Thoracic aorta (tissue), 2 donors: Measurements from ENCODE around the gene TLE3. TPM values are rescaled to one million over a fixed set of nuclear protein-coding genes. Genes with fewer than 3 reads are reported as not detected.
A peak's percentile ranks its signal among the peaks of the same experiment; 100 is the strongest.

ENCODE experiments used
- ATAC-seq: fragments of 150-250 bp; one replicate; pipeline ENCODE4 v1.8.0; 2017; ENCODE audit warnings: low read depth; ENCODE audit not compliant: insufficient number of reproducible peaks, low FRiP score
- DNase-seq: peaks from one replicate; pipeline ENCODE4 v3.0.0-alpha.2; 2020; ENCODE audit warnings: low spot score
- H3K27ac ChIP-seq, 2 donors: fragments of 200-600 bp; sonication (generic); 1 replicate in 1 of 2; 2 replicates in 1 of 2; pipeline ENCODE4 v1.5.1; 2016; ENCODE audit warnings: mild to moderate bottlenecking in 2 of 2, moderate library complexity in 2 of 2
- H3K27me3 ChIP-seq: fragments of 200-600 bp; sonication (generic); replicated peaks from 2 replicates; pipeline ENCODE4 v1.6.0; 2016; ENCODE audit warnings: mild to moderate bottlenecking; ENCODE audit not compliant: insufficient read depth
- H3K36me3 ChIP-seq: fragments of 200-600 bp; sonication (generic); one replicate; pipeline ENCODE4 v1.5.1; 2016
- H3K4me1 ChIP-seq, 2 donors: fragments of 200-600 bp; sonication (generic); 1 replicate in 1 of 2; 2 replicates in 1 of 2; pipeline versions ENCODE4 v1.5.1 to v1.6.0; 2016; ENCODE audit warnings: low read depth in 2 of 2, mild to moderate bottlenecking in 1 of 2; ENCODE audit not compliant: control insufficient read depth in 1 of 2
- H3K4me3 ChIP-seq: fragments of 200-600 bp; sonication (generic); 2 replicates; pipeline ENCODE4 v1.5.1; 2016; ENCODE audit warnings: mild to moderate bottlenecking
- H3K9me3 ChIP-seq: fragments of 200-600 bp; sonication (generic); 2 replicates; pipeline ENCODE4 v1.5.1; 2016
- total RNA-seq, 2 donors: library from RNA; depleted of rRNA; stranded (reverse); fragments of >200 nt; gene quantifications; one replicate each; pipeline versions ENCODE4 v1.1.0 to v1.2.3, GENCODE V29; 2016
- TF ChIP-seq, protein P1 (sequence below): fragments of 200-600 bp; sonication (generic); IDR thresholded peaks from one replicate; pipeline ENCODE4 v1.5.1; 2019; ENCODE audit warnings: antibody characterized with exemption

The TLE3 gene
- total RNA-seq, 2 donors from 2014 or later = 78.3 to 124 TPM

DNA sequence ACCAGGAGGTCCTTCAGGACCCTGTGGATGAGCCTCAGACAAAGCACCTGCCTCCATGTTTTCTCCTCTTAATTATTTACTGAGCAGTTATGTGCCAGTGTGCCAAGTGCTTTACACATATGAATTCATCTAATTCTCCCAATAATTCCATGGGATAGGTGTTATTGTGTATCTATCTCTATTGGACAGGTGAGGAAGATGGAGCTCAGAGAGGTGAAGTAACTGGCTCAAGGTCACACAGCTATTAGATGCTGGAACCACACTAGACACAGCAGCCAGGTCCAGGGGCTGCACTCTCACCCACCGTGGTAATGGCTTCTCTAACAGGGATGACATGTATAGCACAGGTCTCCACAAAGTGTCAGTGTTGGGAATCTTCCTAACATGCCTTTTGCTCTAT is 70.2 kb downstream of the TLE3 start:
- TF ChIP-seq, protein P1, sequence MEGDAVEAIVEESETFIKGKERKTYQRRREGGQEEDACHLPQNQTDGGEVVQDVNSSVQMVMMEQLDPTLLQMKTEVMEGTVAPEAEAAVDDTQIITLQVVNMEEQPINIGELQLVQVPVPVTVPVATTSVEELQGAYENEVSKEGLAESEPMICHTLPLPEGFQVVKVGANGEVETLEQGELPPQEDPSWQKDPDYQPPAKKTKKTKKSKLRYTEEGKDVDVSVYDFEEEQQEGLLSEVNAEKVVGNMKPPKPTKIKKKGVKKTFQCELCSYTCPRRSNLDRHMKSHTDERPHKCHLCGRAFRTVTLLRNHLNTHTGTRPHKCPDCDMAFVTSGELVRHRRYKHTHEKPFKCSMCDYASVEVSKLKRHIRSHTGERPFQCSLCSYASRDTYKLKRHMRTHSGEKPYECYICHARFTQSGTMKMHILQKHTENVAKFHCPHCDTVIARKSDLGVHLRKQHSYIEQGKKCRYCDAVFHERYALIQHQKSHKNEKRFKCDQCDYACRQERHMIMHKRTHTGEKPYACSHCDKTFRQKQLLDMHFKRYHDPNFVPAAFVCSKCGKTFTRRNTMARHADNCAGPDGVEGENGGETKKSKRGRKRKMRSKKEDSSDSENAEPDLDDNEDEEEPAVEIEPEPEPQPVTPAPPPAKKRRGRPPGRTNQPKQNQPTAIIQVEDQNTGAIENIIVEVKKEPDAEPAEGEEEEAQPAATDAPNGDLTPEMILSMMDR = no peak
- H3K4me3 ChIP-seq = no peak overlapping the region
- peaks cover 23 to 34% of the 10 kb centered on the region in 2 donors for H3K4me1 ChIP-seq
- ATAC-seq (no peak), DNase-seq (no peak)
- H3K27me3 ChIP-seq = no peaks in the 10 kb centered on the region
- H3K9me3 ChIP-seq = no peaks in the 10 kb centered on the region
- no peaks in the 10 kb centered on the region for H3K36me3 ChIP-seq
- no peak overlapping the region for H3K27ac ChIP-seq

DNA sequence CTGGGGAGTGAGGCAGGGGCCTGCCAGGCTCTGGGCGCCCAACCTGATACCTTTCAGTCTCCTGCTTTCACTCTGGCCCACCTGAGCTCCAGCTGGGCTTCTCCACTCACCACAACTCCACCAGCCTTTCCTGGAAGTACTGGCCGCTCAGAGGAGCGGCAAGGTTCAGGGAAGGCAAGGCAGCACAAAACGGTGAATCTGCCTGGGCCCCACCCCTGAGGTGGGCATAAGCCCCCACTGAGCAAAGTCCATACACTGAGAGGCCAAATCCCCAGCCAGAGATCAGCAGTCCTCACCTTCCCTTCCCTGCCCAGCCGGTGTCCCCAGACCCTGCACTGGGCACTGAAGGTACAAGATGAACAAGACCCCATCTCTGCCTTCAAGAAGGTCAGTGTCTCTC is 70.7 kb downstream of the TLE3 start:
- TF ChIP-seq, protein P1 = no peak
- H3K36me3 ChIP-seq = no peaks in the 10 kb centered on the region
- H3K4me1 ChIP-seq = peaks cover 23 to 35% of the 10 kb centered on the region in 2 donors
- no peak overlapping the region for H3K27ac ChIP-seq
- H3K4me3 ChIP-seq = no peak overlapping the region
- no peaks in the 10 kb centered on the region for H3K9me3 ChIP-seq
- H3K27me3 ChIP-seq = no peaks in the 10 kb centered on the region
- ATAC-seq (no peak), DNase-seq (no peak)

DNA sequence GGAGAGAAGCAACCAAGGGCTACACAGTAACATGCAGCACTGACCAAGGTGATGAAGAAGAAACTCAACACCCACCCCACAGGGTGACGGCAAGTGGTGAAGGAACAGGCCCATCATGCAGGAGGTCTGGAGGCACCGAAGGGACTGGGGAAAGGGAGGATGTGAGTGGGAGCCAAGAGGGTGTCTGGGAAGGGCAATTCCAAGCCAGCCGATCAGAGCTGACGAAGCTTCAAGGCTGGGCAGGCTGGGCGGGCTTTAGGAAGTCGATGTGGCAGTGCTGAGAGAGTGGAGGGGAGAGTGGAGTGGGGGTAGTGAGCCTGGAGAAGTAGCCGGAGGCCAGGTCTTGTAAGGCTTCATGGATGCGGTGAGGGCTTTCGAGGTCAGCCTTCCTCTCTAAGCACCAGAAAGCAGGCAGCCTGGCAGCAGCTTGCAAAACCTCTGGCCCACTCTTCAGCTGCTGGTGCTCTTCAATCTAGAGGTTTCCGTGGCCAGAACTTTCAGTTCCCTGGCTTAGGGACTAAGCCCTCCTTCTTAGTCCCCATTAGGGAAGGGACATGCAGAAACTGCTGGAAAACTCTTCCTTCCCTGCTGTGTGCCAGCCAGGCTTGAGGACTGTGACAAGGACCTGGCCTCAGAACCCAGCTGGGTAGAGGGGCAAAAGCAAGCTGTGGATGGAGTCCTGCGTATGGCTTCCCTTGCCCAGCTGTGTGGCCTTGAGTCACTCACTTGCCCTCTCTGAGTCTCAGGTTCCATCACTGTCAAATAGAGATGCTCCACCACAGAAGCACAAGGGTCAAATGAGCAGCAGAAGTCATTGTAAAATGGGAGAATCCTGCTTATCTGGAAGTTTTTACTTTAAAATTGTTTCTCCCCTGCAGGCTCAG is 72.1 kb downstream of the TLE3 start:
- H3K9me3 ChIP-seq = no peaks in the 10 kb centered on the region
- DNase-seq (no peak), ATAC-seq (peak; percentile 21)
- TF ChIP-seq, protein P1 = no peak
- H3K4me3 ChIP-seq = no peak overlapping the region
- H3K27ac ChIP-seq = peak overlapping the region; percentile 35 to 56
- H3K36me3 ChIP-seq = no peaks in the 10 kb centered on the region
- peaks cover 23 to 35% of the 10 kb centered on the region in 2 donors for H3K4me1 ChIP-seq
- no peaks in the 10 kb centered on the region for H3K27me3 ChIP-seq

DNA sequence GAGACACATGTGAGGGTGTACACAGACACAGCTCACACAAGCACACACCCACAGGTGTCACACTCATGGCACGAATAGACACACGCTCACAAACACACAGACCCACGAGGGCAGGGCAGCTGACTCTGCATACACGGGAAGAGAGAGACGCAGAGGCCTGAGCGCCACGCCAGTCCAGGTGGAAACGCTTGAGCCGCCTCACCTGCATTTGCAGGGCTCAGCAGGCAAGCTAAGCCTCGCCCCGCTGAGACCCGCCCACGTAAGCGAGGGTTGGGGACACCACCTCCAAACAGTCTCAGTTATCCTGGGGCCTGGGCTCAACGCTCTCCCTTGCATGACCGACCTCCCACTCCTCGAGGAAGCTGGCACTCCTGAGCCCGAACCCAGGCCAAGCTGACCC is 73.2 kb downstream of the TLE3 start:
- H3K36me3 ChIP-seq = no peaks in the 10 kb centered on the region
- H3K27ac ChIP-seq = peak overlapping the region; percentile 37 to 70
- no peaks in the 10 kb centered on the region for H3K27me3 ChIP-seq
- H3K9me3 ChIP-seq = no peaks in the 10 kb centered on the region
- H3K4me3 ChIP-seq = no peak overlapping the region
- H3K4me1 ChIP-seq = peaks cover 23 to 35% of the 10 kb centered on the region in 2 donors
- DNase-seq = no peak
- ATAC-seq = no peak
- TF ChIP-seq, protein P1 = no peak

DNA sequence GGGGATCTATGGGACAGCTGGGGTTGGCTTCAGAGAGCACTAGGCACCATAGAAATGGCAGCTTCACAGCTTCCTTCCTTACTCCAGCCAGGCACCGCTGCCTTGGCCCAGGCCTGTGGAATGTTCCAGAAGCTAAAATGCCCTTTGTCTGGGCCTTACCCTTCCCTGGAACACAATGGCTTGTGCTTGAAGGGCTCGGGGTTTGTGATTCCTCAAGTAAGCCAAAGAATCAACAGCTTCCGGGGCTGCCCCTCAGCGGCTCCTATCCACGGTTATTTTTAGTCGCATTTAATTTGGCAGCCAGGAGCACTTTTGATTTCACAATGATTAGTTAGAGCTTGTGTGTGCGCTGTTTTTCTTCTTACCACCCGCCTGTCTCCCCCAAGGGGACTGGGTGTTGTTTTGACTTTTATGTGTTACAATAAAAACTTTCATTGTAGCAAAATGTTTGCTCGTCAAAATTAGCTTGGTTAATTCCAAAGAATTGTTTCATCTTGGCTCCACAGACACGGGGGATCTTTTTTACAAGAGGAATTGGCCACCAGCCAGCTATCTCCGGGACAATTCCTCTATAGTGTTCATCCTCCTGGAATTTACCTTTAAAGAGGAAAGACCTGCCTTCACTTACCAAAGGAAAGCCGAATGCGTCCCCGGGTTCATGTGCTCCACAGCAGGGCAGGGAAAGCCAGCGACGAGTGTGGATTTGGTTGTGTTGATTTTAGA is 73.8 kb downstream of the TLE3 start:
- ATAC-seq (peak; percentile 71), DNase-seq (peak; percentile 34)
- H3K36me3 ChIP-seq = no peaks in the 10 kb centered on the region
- peaks cover 23 to 35% of the 10 kb centered on the region in 2 donors for H3K4me1 ChIP-seq
- peak overlapping the region; percentile 62 to 70 for H3K27ac ChIP-seq
- no peaks in the 10 kb centered on the region for H3K27me3 ChIP-seq
- TF ChIP-seq, protein P1 = no peak
- H3K4me3 ChIP-seq = peak overlapping the region; percentile 29
- H3K9me3 ChIP-seq = no peaks in the 10 kb centered on the region
